GM13976 (cell line): Measurements from ENCODE around the gene DEUP1.

Source experiments
- DNase-seq: peaks from one replicate; pipeline ENCODE4 v3.0.0; 2012; ENCODE audit warnings: low spot score
- in situ Hi-C: fragments of 300-500 bp; cut with MboI; formaldehyde crosslinking; loops from one replicate; pipeline ENCODE4 v1.12.0; 2022; ENCODE audit warnings: low sequenced_read_pairs, mixed read lengths, inconsistent platforms; ENCODE audit not compliant: unreplicated experiment
- TF ChIP-seq, protein P1 (sequence below): IDR thresholded peaks from 2 replicates; pipeline ENCODE4 v1.5.1; 2012; ENCODE audit warnings: borderline replicate concordance, mild to moderate bottlenecking; ENCODE audit not compliant: insufficient read depth; ENCODE audit errors: extremely low read depth, missing control alignments, control extremely low read depth

The DEUP1 gene

DNA sequence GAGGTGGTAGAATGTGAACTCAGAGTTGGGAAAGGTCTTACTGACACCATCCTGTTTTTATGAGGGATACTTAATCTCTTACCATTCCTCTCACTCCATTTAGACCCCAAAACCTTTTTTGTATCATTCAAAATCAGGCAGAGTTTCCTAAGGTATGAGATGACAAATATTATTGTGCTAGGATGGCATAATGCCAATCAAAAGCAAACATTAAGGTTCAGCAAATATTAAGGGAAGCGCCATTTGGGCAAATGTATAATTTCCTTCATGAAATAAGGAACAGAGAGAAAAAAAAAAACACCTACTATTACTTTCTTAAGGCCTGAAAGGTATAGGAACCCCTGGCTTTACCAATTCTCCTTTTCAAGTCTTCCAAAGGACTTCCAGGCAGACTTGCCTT lies 150.2 kb downstream of the DEUP1 start:
- no peak for DNase-seq
- in situ Hi-C loops: no loop called here
- TF ChIP-seq, protein P1, sequence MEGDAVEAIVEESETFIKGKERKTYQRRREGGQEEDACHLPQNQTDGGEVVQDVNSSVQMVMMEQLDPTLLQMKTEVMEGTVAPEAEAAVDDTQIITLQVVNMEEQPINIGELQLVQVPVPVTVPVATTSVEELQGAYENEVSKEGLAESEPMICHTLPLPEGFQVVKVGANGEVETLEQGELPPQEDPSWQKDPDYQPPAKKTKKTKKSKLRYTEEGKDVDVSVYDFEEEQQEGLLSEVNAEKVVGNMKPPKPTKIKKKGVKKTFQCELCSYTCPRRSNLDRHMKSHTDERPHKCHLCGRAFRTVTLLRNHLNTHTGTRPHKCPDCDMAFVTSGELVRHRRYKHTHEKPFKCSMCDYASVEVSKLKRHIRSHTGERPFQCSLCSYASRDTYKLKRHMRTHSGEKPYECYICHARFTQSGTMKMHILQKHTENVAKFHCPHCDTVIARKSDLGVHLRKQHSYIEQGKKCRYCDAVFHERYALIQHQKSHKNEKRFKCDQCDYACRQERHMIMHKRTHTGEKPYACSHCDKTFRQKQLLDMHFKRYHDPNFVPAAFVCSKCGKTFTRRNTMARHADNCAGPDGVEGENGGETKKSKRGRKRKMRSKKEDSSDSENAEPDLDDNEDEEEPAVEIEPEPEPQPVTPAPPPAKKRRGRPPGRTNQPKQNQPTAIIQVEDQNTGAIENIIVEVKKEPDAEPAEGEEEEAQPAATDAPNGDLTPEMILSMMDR: no peak

DNA sequence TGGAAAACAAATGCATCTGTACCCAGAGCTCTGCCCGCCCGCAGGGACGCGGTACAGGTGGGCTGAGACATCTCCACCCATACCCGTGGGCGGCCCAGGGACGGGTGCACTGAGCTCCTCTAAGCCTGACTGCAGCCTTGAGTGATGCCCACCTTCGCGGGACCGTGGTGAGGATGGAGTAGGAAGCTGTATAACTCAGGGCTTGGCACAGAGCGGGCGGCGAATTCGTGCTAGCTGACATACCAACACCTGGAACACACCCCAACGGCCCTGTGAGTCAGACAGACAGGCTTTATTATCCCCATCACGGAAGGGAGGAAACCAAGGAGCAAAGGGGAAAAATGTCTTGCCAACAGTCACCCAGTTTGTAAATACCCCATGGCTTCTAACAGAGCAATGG lies 150.7 kb downstream of the DEUP1 start:
- TF ChIP-seq, protein P1: no peak
- in situ Hi-C loops: no loop called here
- DNase-seq: no peak

DNA sequence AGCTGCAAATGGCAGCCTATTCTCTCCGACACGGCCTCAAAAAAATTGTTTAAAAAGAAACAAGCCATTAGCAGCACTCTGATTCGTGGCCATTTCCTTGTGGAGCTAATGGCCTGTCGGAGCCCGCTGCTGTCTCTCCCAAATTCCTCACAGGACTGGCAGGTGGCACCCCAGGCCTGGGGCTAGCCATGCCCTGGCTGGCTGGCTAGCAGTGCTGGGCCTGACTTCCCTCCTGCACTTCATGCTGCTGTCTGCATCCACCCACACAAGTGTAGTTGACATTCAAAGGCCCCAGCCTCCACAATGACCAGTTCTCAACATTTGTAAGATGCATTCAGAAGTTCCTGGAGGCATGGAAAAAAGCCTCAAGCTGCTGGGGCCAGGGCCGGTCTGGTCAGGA lies 151.2 kb downstream of the DEUP1 start:
- in situ Hi-C loops: no loop called here
- peak; percentile 46 for DNase-seq
- TF ChIP-seq, protein P1: peak; percentile 16

DNA sequence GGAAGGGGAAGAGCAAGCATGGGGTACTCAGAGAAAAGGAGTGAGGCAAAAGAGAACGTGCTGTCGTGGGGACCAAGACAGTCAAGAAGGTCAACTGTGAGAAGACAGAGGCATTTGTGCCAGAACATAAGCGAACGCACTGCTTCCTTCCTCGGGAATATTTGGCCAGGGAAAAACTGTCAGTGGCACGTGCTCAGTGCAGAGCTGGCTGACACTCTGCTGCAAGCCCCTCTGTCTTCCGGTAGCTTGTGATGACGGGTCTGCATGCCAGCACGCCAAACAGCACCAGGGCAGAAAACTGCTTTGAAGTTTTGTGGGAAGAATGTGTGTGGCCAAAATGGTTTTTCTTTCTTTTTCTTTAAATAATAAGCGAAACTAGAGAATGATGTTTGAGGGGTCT lies 152.0 kb downstream of the DEUP1 start:
- in situ Hi-C loops: no loop called here
- DNase-seq: no peak
- TF ChIP-seq, protein P1: no peak

DNA sequence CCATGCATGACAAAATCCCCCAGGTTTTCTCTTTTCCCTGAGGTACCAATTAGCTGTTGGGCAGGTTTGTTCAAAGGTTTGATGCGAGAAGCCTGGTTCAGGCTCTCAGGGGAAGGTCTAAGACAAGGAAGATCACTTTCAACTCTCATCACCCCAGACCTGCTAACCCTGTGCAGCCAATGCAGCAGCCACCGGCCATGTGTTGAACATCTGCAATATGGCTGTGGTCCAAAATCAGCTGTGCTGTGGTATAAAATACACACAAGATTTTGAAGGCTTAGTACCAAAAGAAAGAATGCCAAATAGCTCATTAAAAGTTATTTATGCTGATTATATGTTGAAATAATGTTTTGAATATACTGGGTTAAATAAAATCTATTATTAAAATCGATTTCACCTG lies 154.2 kb downstream of the DEUP1 start:
- DNase-seq: no peak
- in situ Hi-C loops: no loop called here
- TF ChIP-seq, protein P1: no peak

DNA sequence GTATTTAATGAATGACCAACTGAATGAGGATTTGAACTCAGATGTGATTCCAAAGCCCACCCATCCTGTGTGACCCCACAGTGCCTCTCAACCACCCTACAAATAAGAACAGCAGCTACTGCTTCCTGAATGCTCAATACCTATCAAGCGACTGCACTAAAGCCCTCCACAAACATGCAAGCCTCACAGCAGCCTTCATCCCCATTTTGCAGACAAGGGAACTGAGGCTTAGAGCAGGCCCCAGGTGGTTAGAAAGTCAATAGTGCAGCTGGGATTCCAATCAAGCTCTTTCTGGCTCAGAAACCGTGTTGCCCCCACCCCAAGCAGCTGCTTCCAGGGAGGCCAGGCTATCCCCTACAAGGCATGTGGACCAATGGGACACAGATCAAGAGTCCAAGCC lies 155.4 kb downstream of the DEUP1 start:
- in situ Hi-C loops: no loop called here
- TF ChIP-seq, protein P1: no peak
- no peak for DNase-seq

DNA sequence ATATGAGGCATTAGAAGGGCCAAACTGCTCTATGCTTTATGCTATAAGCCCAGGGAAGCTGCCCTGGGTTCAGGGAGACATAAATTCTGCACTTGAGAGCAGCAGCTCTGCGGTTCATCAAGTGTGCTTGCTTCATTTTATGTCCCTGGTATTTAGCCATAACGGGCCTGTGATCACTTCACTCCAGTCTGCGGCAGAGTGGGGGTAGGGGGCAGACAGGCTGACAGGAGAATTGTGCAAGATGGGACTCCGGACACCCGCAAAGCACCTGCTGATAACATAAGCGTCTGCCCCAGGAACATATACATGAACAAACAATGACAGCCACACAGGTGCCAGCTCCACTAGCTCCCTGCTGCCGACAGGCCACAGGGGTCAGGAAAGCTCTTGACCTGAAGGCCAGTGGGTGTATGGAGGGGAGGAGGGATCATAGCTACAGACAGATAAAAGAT lies 156.5 kb downstream of the DEUP1 start:
- TF ChIP-seq, protein P1: no peak
- DNase-seq: no peak
- in situ Hi-C loops: no loop called here
